Measurements from ENCODE around the gene TFCP2L1.

DNA sequence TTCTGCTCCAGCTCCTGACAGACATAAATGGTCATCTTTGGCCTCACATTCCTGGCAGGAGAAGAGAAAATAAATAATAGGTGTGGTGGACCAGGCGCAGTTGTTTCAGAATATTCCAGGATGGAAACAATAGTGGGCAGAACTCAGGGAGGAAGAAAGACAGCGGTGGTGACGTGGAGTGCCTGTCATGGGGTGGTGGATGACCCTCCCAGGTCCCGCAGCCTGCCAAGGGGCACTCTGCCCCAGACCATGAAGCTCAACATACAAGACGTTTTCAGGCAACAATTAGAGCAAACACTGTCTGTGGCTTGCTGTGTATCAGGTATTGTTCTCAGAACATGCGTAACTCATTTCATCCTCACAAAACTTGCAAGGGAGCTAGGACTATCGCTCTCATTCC lies 50.9 kb downstream of the TFCP2L1 start:
- TF ChIP-seq ELF4 (IDR thresholded peaks at IDR 0.05): no peak
- TF ChIP-seq FOXK2 (IDR thresholded peaks at IDR 0.05): no peak
- TF ChIP-seq SP1 (IDR thresholded peaks at IDR 0.05): no peak
- no peak for TF ChIP-seq PKNOX1 (IDR thresholded peaks at IDR 0.05)
- no peak for TF ChIP-seq ZNF384 (IDR thresholded peaks at IDR 0.05)
